ENCODE data around the gene ZCCHC2. TPM values are rescaled to one million over a fixed set of nuclear protein-coding genes. Genes with fewer than 3 reads are reported as not detected.

Gene ZCCHC2
- total RNA-seq, 1 donor from 2014 or later, result 21.0 TPM

DNA sequence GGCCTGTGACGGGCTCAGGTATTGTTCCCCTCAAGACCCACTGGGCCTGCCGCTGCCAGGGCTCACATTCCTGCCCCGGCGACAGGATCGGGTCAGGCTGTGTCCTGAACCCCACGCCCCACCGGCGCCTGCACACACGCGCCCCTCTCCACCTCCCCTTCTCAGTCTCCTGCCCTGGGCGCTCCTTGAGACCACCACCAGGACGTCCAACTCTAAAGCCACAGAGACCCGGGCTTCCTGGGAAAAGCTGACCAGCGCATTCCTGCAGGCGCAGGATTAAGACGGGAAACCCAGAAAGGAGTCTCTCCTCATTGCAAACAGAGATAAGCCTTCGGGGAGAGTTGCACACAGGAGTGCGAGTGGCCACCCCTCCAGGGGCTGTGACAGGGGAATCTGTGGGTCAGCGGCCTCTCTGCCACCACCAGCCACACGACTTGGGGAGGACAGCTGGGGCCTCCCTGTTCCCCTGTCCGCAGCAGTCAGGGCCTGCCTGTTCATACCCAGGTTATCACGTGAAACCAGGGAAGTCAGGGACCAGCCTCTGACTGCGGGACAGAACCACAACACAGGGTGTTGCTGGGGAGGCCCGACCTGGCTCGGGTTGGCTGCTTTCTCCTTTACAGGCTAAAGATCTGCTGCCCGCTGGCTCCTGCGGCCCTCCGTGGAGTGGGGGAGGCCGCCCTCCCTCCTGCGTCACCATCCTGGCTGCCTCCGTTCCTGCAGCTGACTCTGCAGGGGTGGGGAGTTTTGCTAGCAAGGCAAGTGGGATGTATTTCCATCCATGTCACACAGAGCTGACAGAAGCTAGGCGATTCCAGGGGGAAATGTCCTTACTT, 88.8 kb downstream of the ZCCHC2 start:
- Mint-ChIP-seq H3K9me3 (ENCODE audit: unreplicated experiment) (no peaks in the 10 kb centered on the region), H3K27me3 (ENCODE audit: unreplicated experiment) (peaks cover 3% of the 10 kb centered on the region), H3K36me3 (ENCODE audit: low read depth, unreplicated experiment) (no peaks in the 10 kb centered on the region), H3K4me3 (ENCODE audit: unreplicated experiment) (no peak overlapping the region), H3K27ac (ENCODE audit: unreplicated experiment) (no peak overlapping the region), H3K4me1 (ENCODE audit: unreplicated experiment) (peaks cover 16% of the 10 kb centered on the region)
- no peak for DNase-seq (ENCODE audit: low spot score)
- TF ChIP-seq, protein P1, sequence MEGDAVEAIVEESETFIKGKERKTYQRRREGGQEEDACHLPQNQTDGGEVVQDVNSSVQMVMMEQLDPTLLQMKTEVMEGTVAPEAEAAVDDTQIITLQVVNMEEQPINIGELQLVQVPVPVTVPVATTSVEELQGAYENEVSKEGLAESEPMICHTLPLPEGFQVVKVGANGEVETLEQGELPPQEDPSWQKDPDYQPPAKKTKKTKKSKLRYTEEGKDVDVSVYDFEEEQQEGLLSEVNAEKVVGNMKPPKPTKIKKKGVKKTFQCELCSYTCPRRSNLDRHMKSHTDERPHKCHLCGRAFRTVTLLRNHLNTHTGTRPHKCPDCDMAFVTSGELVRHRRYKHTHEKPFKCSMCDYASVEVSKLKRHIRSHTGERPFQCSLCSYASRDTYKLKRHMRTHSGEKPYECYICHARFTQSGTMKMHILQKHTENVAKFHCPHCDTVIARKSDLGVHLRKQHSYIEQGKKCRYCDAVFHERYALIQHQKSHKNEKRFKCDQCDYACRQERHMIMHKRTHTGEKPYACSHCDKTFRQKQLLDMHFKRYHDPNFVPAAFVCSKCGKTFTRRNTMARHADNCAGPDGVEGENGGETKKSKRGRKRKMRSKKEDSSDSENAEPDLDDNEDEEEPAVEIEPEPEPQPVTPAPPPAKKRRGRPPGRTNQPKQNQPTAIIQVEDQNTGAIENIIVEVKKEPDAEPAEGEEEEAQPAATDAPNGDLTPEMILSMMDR (IDR thresholded peaks at IDR 0.05; ENCODE audit: unreplicated experiment), result no peak

- Mint-ChIP-seq H3K9me3 (ENCODE audit: unreplicated experiment) (no peaks in the 10 kb centered on the region), H3K4me1 (ENCODE audit: unreplicated experiment) (peaks cover 19% of the 10 kb centered on the region), H3K27me3 (ENCODE audit: unreplicated experiment) (peaks cover 3% of the 10 kb centered on the region), H3K4me3 (ENCODE audit: unreplicated experiment) (no peak overlapping the region), H3K27ac (ENCODE audit: unreplicated experiment) (no peak overlapping the region), H3K36me3 (ENCODE audit: low read depth, unreplicated experiment) (no peaks in the 10 kb centered on the region)
- no peak for DNase-seq (ENCODE audit: low spot score)
- TF ChIP-seq, protein P1 (IDR thresholded peaks at IDR 0.05; ENCODE audit: unreplicated experiment), result no peak
Observed at GRCh38 chr18:62612289-62612645, 89.4 kb downstream of the ZCCHC2 start.

DNA sequence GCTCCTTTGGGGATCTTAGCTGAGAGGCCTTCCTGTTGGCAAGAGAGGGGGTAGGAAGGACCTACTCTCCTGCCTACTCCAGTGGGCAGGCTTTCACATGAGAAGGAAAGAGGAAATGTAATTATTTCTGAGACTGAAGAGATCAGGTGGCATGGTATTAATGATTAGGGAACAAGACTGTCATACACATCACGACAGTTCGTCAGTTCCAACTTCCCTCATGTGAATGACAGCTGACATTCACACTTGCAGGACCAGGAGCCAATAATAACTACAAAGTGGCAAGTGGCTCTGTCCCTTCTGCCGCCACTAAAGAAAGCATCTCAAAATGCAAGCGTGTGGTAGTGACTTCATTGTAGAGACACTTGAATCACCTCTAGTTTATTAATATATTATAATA, 90.0 kb downstream of the ZCCHC2 start:
- H3K27me3 Mint-ChIP-seq (ENCODE audit: unreplicated experiment), result peaks cover 1% of the 10 kb centered on the region
- no peak overlapping the region for H3K27ac Mint-ChIP-seq (ENCODE audit: unreplicated experiment)
- no peak for DNase-seq (ENCODE audit: low spot score)
- no peaks in the 10 kb centered on the region for H3K36me3 Mint-ChIP-seq (ENCODE audit: low read depth, unreplicated experiment)
- no peaks in the 10 kb centered on the region for H3K9me3 Mint-ChIP-seq (ENCODE audit: unreplicated experiment)
- H3K4me3 Mint-ChIP-seq (ENCODE audit: unreplicated experiment), result no peak overlapping the region
- TF ChIP-seq, protein P1 (IDR thresholded peaks at IDR 0.05; ENCODE audit: unreplicated experiment), result no peak
- peaks cover 19% of the 10 kb centered on the region for H3K4me1 Mint-ChIP-seq (ENCODE audit: unreplicated experiment)

GRCh38 chr18:62614494-62614893, 91.7 kb downstream of the ZCCHC2 start:
- Mint-ChIP-seq H3K4me1 (ENCODE audit: unreplicated experiment) (peaks cover 19% of the 10 kb centered on the region), H3K27me3 (ENCODE audit: unreplicated experiment) (peaks cover 1% of the 10 kb centered on the region)
- TF ChIP-seq, protein P1 (IDR thresholded peaks at IDR 0.05; ENCODE audit: unreplicated experiment), result no peak

DNA sequence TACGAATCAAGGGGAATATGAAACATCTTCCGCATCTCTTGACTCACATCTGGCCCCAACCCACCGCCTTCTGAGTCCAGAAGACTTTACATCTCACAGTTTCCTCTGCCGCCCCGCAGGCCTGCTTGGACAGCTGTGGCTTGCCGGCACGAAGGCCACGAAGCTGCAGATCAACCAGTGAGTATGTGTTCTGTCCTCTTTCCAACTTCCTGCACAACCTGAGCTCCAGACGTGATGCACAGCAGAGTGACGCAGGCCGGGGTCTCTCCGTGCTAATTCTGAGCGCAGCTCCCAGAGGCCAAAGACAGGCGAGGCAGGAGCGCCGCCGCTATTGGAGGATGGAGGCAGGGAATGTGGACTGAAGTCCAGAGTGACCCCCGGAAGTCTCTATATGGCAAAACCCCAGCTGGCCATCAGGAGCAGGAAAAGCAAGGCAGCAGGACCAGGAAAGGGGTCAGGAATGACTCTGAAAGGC, 93.5 kb downstream of the ZCCHC2 start:
- H3K36me3 Mint-ChIP-seq (ENCODE audit: low read depth, unreplicated experiment), result no peaks in the 10 kb centered on the region
- H3K4me1 Mint-ChIP-seq (ENCODE audit: unreplicated experiment), result peaks cover 9% of the 10 kb centered on the region
- no peak overlapping the region for H3K4me3 Mint-ChIP-seq (ENCODE audit: unreplicated experiment)
- DNase-seq (ENCODE audit: low spot score), result no peak
- TF ChIP-seq, protein P1 (IDR thresholded peaks at IDR 0.05; ENCODE audit: unreplicated experiment), result no peak
- no peaks in the 10 kb centered on the region for H3K9me3 Mint-ChIP-seq (ENCODE audit: unreplicated experiment)
- H3K27me3 Mint-ChIP-seq (ENCODE audit: unreplicated experiment), result peaks cover 1% of the 10 kb centered on the region
- H3K27ac Mint-ChIP-seq (ENCODE audit: unreplicated experiment), result no peak overlapping the region

More at GRCh38 chr18:62614494-62614893, 91.7 kb downstream of the ZCCHC2 start:
- H3K9me3 Mint-ChIP-seq (ENCODE audit: unreplicated experiment), result no peaks in the 10 kb centered on the region
- H3K27ac Mint-ChIP-seq (ENCODE audit: unreplicated experiment), result no peak overlapping the region
- no peak overlapping the region for H3K4me3 Mint-ChIP-seq (ENCODE audit: unreplicated experiment)
- no peaks in the 10 kb centered on the region for H3K36me3 Mint-ChIP-seq (ENCODE audit: low read depth, unreplicated experiment)
- no peak for DNase-seq (ENCODE audit: low spot score)

Data from endothelial cell (in vitro differentiated cells).